Calu3 (cell line): Measurements from ENCODE around the gene IRF2BP2. TPM values are rescaled to one million over a fixed set of nuclear protein-coding genes. Genes with fewer than 3 reads are reported as not detected.

Experiments
- BruUV-seq: library from RNA; stranded (reverse); fragments of 400-500 nt; replicated peaks from 2 replicates; lab custom pipeline; 2021; lab: Mats Ljungman, UMichigan
- CTCF ChIA-PET: fragments of 300-600 bp; sonication (Branson Sonifier 250); formaldehyde crosslinking; loops from one replicate; lab custom pipeline; 2022; ENCODE audit warnings: antibody characterized with exemption; lab: Charles Lee
- DNase-seq: peaks from one replicate; pipeline ENCODE4 v3.0.0; 2022
- H3K27ac Mint-ChIP-seq: one replicate; pipeline ENCODE4 v1.8.0; 2022; ENCODE audit warnings: mixed read lengths; ENCODE audit not compliant: unreplicated experiment
- H3K27me3 Mint-ChIP-seq: one replicate; pipeline ENCODE4 v1.8.0; 2022; ENCODE audit warnings: mixed read lengths; ENCODE audit not compliant: unreplicated experiment
- H3K36me3 Mint-ChIP-seq: one replicate; pipeline ENCODE4 v1.8.0; 2022; ENCODE audit warnings: mild to moderate bottlenecking, moderate library complexity, mixed read lengths; ENCODE audit not compliant: insufficient read depth, unreplicated experiment
- H3K4me1 Mint-ChIP-seq: one replicate; pipeline ENCODE4 v1.8.0; 2022; ENCODE audit warnings: mild to moderate bottlenecking, low read depth, mixed read lengths; ENCODE audit not compliant: unreplicated experiment
- H3K4me3 Mint-ChIP-seq: one replicate; pipeline ENCODE4 v1.8.0; 2022; ENCODE audit warnings: mild to moderate bottlenecking, low read depth, moderate library complexity, mixed read lengths; ENCODE audit not compliant: unreplicated experiment
- H3K9me3 Mint-ChIP-seq: one replicate; pipeline ENCODE4 v1.8.0; 2022; ENCODE audit warnings: low read depth, mixed read lengths; ENCODE audit not compliant: unreplicated experiment
- intact Hi-C: fragments of 100-400 bp; cut with micrococcal nuclease; formaldehyde crosslinking; loops from one replicate; pipeline ENCODE4 v1.10.0; 2022; ENCODE audit not compliant: unreplicated experiment
- total RNA-seq: library from RNA; stranded (reverse); gene quantifications from 2 replicates; pipeline ENCODE4 v1.2.3, GENCODE V29; 2022
- TF ChIP-seq, protein P1 (sequence below): fragments of 200-600 bp; IDR thresholded peaks from one replicate; pipeline ENCODE4 v1.8.0; 2022; ENCODE audit warnings: antibody characterized with exemption; ENCODE audit not compliant: unreplicated experiment

Gene IRF2BP2
- total RNA-seq, 1 experiment from 2014 or later: 192 TPM

- CTCF ChIA-PET: no interaction called here
- no TSS peak for BruUV-seq
- no peak for DNase-seq
- H3K4me1 Mint-ChIP-seq: peaks cover 15% of the 10 kb centered on the region
- intact Hi-C loops: no loop called here
- no peak overlapping the region for H3K4me3 Mint-ChIP-seq
- H3K27ac Mint-ChIP-seq: no peak overlapping the region
- TF ChIP-seq, protein P1, sequence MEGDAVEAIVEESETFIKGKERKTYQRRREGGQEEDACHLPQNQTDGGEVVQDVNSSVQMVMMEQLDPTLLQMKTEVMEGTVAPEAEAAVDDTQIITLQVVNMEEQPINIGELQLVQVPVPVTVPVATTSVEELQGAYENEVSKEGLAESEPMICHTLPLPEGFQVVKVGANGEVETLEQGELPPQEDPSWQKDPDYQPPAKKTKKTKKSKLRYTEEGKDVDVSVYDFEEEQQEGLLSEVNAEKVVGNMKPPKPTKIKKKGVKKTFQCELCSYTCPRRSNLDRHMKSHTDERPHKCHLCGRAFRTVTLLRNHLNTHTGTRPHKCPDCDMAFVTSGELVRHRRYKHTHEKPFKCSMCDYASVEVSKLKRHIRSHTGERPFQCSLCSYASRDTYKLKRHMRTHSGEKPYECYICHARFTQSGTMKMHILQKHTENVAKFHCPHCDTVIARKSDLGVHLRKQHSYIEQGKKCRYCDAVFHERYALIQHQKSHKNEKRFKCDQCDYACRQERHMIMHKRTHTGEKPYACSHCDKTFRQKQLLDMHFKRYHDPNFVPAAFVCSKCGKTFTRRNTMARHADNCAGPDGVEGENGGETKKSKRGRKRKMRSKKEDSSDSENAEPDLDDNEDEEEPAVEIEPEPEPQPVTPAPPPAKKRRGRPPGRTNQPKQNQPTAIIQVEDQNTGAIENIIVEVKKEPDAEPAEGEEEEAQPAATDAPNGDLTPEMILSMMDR: no peak
- H3K36me3 Mint-ChIP-seq: no peaks in the 10 kb centered on the region
- no peaks in the 10 kb centered on the region for H3K27me3 Mint-ChIP-seq
- H3K9me3 Mint-ChIP-seq: no peaks in the 10 kb centered on the region
Measured at GRCh38 chr1:234583755-234584419, 26.1 kb downstream of the IRF2BP2 start.

DNA sequence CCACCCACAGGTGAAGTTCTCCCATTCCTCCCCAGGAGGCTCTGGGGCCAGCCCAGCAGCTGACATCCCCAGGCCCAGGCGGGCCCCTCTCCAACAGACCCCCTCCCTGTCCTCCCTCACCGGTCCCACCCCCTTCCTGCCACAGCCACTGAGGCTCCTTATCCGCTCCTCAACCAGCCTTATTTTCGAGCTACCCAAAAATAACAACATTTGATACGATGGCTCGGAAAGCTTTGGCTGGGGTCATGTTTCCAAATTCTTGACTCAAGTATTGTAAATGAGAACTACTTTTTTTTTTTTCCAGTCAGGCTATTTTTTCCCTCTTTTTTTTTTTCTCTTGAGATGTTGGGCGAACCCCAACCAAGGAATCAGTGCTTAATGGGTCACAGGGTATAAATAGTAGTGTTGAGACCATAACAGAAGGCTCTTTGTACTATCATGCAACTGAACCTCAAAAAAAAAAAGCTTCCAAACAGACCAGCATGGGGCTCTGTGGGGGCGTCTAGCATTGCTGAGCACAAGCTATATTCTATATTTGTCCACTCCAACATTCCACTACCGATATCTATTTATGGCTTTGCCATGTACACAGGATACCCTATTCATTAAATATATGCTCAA is 27.2 kb downstream of the IRF2BP2 start:
- H3K4me1 Mint-ChIP-seq: peaks cover 13% of the 10 kb centered on the region
- H3K36me3 Mint-ChIP-seq: no peaks in the 10 kb centered on the region
- TF ChIP-seq, protein P1: no peak
- no peak for DNase-seq
- H3K4me3 Mint-ChIP-seq: no peak overlapping the region
- no TSS peak for BruUV-seq
- intact Hi-C loops: no loop called here
- CTCF ChIA-PET: interaction anchor here (0.6 to 0.7 kb wide), 3 partner anchors 10 to 523 kb away, joined by 4 to 6 read pairs (median 5); no protein-coding TSS in a partner anchor
- H3K9me3 Mint-ChIP-seq: no peaks in the 10 kb centered on the region
- H3K27me3 Mint-ChIP-seq: no peaks in the 10 kb centered on the region
- H3K27ac Mint-ChIP-seq: no peak overlapping the region

DNA sequence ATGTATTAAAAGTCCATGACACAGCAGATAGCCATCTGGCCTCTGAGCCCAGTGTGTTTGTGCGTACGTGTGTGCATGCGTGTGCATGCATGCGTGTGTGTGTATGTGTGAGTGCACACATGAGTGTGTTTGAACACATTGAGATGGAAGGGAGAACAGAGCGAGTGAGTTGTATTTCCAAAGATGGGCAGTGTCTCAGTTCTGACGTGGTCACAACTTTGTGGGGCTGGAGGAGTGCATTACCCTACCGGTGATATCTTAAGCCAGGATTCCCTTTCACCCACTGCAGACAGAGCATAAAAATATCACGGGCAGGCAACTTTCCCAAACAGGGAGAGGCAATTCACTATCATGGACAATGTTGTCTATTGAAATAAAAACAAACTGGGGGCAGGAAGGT is 27.8 kb downstream of the IRF2BP2 start:
- no peak overlapping the region for H3K27ac Mint-ChIP-seq
- no peaks in the 10 kb centered on the region for H3K9me3 Mint-ChIP-seq
- no TSS peak for BruUV-seq
- no peaks in the 10 kb centered on the region for H3K27me3 Mint-ChIP-seq
- intact Hi-C loops: no loop called here
- H3K4me3 Mint-ChIP-seq: no peak overlapping the region
- DNase-seq: no peak
- TF ChIP-seq, protein P1: no peak
- CTCF ChIA-PET: interaction anchor here (0.7 kb wide), 1 partner anchor 275 kb away, joined by 5 read pairs; no protein-coding TSS in a partner anchor
- H3K4me1 Mint-ChIP-seq: peaks cover 7% of the 10 kb centered on the region
- no peaks in the 10 kb centered on the region for H3K36me3 Mint-ChIP-seq

DNA sequence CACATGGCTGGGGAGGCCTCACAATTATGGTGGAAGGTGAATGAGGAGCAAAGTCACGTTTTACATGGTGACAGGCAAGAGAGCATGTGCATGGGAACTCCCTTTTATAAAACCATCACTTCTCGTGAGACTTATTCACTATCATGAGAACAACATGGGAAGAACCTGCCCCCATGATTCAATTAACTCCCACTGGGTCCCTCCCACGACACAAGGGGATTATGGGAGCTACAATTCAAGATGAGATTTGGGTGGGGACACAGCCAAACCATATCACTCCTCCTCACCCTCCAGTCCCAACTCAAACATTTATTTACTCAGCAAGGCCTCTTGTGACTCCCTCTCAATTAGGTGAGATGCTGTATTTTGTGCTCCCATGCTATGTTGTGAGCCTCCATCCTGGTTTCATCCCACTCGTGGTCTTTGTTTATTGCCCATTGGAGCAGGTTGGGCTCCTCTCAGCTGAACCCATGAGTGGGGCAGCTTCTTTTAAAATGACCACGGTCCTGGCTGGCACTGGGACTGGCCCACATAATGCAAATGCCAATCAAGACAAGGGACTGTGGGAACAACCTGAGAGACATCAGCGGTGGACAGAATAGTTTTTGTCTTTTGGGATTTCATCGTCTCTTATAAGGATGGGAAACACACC is 28.8 kb downstream of the IRF2BP2 start:
- no peaks in the 10 kb centered on the region for H3K9me3 Mint-ChIP-seq
- intact Hi-C loops: no loop called here
- no peaks in the 10 kb centered on the region for H3K27me3 Mint-ChIP-seq
- CTCF ChIA-PET: no interaction called here
- DNase-seq: no peak
- TF ChIP-seq, protein P1: no peak
- H3K4me1 Mint-ChIP-seq: no peaks in the 10 kb centered on the region
- H3K4me3 Mint-ChIP-seq: no peak overlapping the region
- H3K27ac Mint-ChIP-seq: no peak overlapping the region
- no peaks in the 10 kb centered on the region for H3K36me3 Mint-ChIP-seq
- BruUV-seq: no TSS peak
